ENCODE data around the gene NCAM1.

NCAM1 gene

DNA sequence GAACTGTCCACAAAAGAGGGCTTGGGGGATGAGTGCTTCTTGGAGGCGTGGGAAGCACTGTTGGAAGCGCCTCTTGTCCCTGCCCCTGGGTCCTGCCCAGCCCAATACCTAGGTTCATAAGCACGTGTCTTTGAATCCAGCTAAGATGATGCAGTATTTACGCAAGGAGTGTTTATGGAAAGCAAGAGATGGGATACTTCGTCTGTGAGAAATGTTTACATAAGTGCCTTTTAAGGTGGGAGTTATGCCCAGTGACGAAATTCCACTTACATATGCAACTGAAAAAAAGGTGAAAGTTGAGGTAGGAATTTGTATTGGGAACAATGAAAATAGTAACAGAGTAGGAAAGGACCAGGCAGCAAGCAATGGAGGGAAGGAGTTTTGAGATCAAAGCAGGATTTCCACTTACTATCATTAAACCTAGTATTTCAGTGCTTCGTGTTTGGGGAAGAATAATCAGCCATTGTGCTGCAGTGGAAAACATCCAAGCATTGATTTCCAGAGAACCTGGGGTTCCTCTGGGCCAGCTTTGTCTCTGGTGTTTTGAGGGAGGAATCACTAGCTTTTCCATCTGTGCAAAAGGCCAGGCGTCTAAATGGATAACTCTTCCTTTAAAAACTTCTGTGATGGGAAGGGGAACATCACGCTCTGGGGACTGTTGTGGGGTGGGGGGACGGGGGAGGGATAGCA, 237.9 kb downstream of the NCAM1 start:
- no peak for TF ChIP-seq ZFX (IDR thresholded peaks at IDR 0.05)
- TF ChIP-seq, protein P1, sequence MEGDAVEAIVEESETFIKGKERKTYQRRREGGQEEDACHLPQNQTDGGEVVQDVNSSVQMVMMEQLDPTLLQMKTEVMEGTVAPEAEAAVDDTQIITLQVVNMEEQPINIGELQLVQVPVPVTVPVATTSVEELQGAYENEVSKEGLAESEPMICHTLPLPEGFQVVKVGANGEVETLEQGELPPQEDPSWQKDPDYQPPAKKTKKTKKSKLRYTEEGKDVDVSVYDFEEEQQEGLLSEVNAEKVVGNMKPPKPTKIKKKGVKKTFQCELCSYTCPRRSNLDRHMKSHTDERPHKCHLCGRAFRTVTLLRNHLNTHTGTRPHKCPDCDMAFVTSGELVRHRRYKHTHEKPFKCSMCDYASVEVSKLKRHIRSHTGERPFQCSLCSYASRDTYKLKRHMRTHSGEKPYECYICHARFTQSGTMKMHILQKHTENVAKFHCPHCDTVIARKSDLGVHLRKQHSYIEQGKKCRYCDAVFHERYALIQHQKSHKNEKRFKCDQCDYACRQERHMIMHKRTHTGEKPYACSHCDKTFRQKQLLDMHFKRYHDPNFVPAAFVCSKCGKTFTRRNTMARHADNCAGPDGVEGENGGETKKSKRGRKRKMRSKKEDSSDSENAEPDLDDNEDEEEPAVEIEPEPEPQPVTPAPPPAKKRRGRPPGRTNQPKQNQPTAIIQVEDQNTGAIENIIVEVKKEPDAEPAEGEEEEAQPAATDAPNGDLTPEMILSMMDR (conservative IDR thresholded peaks at IDR 0.05): no peak
- no peak overlapping the region for H3K27ac ChIP-seq

DNA sequence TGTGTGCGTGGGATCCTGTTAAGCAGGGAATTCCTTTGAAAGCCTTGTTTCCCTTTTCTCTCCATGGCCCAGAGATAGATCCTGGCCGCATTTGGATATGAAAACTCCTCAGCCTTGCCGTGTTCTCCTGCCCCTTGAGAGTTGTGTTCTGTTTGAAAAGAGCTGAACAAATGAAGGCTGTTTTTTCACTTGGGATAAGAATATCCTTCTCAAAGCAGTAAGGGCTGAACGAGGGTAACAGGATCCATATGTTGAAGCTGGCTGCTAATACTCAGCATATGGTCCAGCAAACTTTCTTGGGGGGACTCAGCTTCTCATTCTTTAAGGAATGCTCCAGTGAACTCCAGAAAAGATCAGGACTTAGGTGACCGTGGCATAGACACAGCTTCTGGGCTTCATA, 238.6 kb downstream of the NCAM1 start:
- H3K27ac ChIP-seq: no peak overlapping the region

DNA sequence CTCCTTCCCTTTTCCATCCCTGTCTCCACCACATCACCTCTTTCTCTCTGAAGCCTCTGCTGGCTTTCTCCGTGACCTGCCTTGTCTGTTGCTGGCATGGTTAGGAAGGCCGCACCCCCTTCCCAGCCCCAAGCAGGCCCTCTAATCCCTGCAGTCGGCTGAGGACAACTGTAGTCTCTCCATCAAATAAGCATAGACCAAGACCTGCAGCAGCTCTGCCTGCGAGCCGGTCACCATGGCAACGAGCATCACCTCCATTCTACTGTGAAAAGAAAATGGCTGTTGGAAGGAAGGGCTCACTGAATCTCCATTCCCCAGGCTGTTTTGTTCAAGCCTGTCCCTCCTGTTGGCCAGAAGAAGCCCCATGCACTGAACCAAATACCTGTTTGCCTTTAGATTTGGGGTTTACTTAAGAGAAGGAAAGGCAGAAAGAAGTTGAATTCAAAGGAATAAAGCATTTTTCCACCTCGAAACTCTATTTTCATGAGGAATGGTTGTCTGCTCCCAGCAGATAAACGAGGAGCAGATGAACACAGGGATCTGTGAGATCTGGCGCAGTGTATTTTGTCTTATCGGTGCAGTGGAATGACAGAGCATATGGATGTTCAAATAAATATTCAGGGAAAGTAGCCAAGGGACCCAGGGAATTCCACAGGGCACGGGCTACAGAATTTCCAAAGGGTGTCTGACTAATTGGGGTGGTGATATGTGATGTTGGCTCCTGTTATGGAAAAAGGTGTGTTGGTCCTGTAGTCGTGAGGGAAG, 240.0 kb downstream of the NCAM1 start:
- no peak overlapping the region for H3K27ac ChIP-seq
- TF ChIP-seq, protein P1 (conservative IDR thresholded peaks at IDR 0.05): no peak
- TF ChIP-seq ZFX (IDR thresholded peaks at IDR 0.05): no peak

More for the DNA sequence above, 238.6 kb downstream of the NCAM1 start:
- TF ChIP-seq ZFX (IDR thresholded peaks at IDR 0.05): no peak
- TF ChIP-seq, protein P1 (conservative IDR thresholded peaks at IDR 0.05): no peak

DNA sequence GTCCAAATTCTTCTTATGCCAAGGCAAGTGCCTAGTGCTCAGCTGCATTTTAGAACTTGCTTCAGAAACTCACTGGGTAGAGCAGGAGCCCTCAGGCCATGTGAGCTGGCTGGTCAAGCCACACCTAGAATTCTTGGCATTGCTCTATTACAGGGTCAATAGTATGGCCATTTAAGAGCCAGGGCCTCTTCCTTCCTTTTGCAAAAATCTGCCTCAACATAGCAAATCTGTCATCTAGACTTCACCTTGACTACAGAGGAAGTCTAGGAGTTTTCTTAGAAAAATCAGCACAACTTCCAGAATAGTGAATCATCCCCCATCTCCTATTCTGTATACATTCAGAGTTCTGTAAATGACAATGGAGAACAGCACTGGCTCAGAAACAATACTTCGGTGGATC, 241.2 kb downstream of the NCAM1 start:
- TF ChIP-seq, protein P1 (conservative IDR thresholded peaks at IDR 0.05): no peak
- TF ChIP-seq ZFX (IDR thresholded peaks at IDR 0.05): no peak
- H3K27ac ChIP-seq: no peak overlapping the region

DNA sequence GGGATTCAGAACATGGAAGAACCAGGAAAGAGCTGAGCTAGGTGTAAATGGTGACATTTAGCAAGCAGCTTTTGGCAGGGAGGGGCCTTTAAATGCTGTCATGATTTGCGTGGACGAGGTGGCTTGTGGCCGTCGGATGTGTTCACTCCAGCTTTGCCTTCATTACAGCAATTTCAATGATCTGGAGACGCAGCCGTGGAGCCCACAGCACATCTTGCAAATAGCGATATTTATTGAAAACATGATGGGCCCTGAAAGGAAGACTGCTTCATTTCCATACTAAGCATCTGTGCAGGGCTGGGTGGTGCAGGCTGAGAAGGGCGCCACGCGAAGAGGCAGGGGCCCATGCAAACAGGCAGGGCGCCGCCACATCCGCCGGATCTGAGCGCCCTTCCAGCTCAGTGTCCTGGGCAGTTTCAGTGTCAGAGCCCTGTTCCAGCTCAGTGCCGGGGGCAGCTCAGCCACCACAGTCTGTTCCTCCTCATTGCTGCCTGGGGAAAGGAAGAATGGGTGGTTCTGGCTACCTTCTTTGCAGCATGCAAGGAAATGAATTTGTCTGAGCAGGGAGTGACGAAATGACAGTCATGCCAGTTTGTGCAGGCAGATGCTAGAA, 242.0 kb downstream of the NCAM1 start:
- H3K27ac ChIP-seq: no peak overlapping the region
- no peak for TF ChIP-seq ZFX (IDR thresholded peaks at IDR 0.05)
- TF ChIP-seq, protein P1 (conservative IDR thresholded peaks at IDR 0.05): no peak

DNA sequence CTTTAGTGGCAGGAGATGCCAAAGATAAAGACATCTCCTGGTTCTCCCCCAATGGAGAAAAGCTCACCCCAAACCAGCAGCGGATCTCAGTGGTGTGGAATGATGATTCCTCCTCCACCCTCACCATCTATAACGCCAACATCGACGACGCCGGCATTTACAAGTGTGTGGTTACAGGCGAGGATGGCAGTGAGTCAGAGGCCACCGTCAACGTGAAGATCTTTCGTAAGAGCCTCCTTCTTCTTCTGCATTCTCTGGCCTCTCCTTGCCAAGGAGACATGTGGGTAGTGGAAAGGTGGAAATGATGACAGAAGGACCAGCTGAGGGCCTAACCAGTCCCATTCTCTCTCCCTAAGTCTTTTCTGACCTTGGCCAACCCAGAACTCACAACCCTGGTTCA, 243.1 kb downstream of the NCAM1 start:
- TF ChIP-seq ZFX (IDR thresholded peaks at IDR 0.05): no peak
- TF ChIP-seq, protein P1 (conservative IDR thresholded peaks at IDR 0.05): no peak
- no peak overlapping the region for H3K27ac ChIP-seq

DNA sequence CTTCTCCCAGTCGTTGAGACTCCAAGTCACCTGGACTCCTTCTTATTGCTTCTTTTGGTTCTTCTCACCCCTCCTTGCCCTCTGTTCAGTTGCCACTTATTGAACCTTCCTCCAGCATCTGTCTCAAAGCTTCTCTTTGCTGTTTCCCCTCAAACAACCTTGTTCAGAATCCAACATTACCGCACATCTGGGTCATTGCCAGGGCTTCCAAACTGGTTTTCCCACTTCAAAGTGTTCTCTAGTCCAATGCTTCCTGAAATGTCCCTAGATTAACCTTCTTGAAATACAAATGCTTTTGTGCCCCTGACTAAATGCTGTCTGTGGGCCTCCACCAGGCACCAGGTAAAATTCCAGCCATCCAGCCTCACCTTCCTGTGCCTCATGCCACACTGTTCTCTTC, 252.3 kb downstream of the NCAM1 start:
- no peak overlapping the region for H3K27ac ChIP-seq
- no peak for TF ChIP-seq ZFX (IDR thresholded peaks at IDR 0.05)
